ACC112 (cell line): ENCODE measurements around the gene PGAM5.

Experiments
- H2AFZ ChIP-seq: fragments of 200-600 bp; sonication (generic); one replicate; pipeline ENCODE4 v1.6.0; 2017; ENCODE audit warnings: antibody characterized with exemption, low read length; ENCODE audit not compliant: unreplicated experiment
- H3K27ac ChIP-seq: fragments of 200-600 bp; sonication (generic); 2 replicates; pipeline ENCODE4 v1.5.1; 2014; ENCODE audit warnings: low read depth, mild to moderate bottlenecking, antibody characterized with exemption, low read length, moderate library complexity
- H3K27me3 ChIP-seq: fragments of 200-600 bp; sonication (generic); 2 replicates; pipeline ENCODE4 v1.6.1; 2014; ENCODE audit warnings: mild to moderate bottlenecking, antibody characterized with exemption, low read length, moderate library complexity, mixed read lengths; ENCODE audit not compliant: insufficient read depth
- H3K36me3 ChIP-seq: fragments of 200-600 bp; sonication (generic); 2 replicates; pipeline ENCODE4 v1.6.1; 2016; ENCODE audit warnings: mild to moderate bottlenecking, antibody characterized with exemption, low read length, moderate library complexity, mixed read lengths; ENCODE audit not compliant: insufficient read depth
- H3K4me1 ChIP-seq: fragments of 200-600 bp; sonication (generic); one replicate; pipeline ENCODE4 v1.6.1; 2016; ENCODE audit warnings: low read length, mixed read lengths; ENCODE audit not compliant: insufficient read depth, unreplicated experiment, control insufficient read depth
- H3K4me3 ChIP-seq: fragments of 200-600 bp; sonication (generic); 2 replicates; pipeline ENCODE4 v1.5.1; 2014; ENCODE audit warnings: mild to moderate bottlenecking, low read depth, low read length
- H3K79me2 ChIP-seq: fragments of 200-600 bp; sonication (generic); one replicate; pipeline ENCODE4 v1.6.0; 2016; ENCODE audit warnings: low read length; ENCODE audit not compliant: control insufficient read depth, unreplicated experiment, insufficient read depth

PGAM5 gene

DNA sequence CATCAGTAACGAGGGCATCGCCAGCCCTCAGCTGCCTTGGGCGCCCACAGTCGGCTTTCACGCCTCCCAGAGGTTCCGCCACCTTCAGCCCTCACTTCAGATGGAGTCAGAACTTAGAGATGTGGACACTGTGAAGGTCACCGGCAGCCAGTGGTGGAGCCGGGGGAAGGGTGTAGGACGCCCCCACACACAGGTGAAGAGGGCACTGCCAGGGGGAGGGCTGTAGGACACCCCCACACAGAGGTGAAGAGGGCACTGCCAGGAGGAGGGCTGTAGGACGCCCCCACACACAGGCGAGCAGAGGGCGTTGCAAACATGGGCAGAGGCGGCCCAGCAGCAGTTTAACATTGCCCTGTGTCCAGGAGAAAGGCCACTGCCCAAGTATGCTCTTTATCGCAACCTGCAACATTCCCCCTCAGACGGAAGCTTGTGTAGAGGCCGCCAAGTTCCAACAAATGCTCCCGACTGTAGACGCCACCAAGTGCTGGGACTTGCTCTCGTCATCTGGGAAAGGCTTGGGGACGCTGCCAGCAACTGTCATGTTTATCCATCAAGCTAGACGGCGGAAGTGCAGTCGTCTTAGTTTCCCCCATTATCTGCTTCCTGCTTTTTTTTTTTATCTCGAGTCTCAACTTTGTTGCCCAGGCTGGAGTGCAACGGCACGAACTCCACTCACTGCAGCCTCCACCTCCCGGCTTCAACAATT lies 55.9 kb downstream of the PGAM5 start:
- no peak overlapping the region for H3K4me3 ChIP-seq
- no peaks in the 10 kb centered on the region for H3K27me3 ChIP-seq
- H3K79me2 ChIP-seq, result peaks cover 6% of the 10 kb centered on the region
- H3K36me3 ChIP-seq, result peaks cover 5% of the 10 kb centered on the region; the same call in 1 of the 2 replicates
- H2AFZ ChIP-seq, result no peak overlapping the region
- H3K4me1 ChIP-seq, result peaks cover 10% of the 10 kb centered on the region
- peak overlapping the region; percentile 37 for H3K27ac ChIP-seq

DNA sequence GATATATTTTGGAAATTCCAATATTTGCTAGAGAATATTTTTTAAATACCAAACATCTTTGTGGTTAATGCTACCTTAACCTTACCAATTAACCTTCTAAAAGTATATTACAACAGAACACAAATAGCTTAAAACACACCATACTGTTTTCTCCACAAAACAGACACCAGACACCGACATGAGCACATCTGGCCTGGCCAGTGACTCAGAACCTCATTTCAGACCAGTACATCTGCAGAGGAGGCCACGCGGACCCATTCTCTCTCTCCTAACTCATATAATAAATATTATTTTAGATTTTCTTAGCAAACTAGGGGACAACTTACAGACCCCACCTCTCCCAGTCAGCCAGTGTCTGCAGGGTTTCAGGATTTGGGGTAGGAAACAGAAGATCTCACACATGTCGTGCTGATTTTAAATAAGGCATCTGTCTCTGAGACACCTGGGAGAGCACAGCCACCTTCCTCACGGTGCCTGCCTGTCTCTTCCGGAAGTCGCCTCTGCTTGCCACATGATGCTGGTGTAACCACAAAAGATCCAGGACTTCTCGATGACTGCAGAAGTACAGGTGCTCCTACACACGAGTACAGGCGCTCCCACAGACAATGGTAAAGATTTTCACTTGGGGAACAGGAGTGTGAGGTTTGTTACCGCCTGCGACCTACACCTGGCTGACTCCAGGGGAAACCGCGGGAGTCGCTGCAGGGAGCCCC lies 60.6 kb downstream of the PGAM5 start:
- H3K4me1 ChIP-seq, result peaks cover 6% of the 10 kb centered on the region
- H3K27me3 ChIP-seq, result no peaks in the 10 kb centered on the region
- H3K27ac ChIP-seq, result no peak overlapping the region
- H3K36me3 ChIP-seq, result peaks cover 19% of the 10 kb centered on the region; the same call in 1 of the 2 replicates
- no peak overlapping the region for H2AFZ ChIP-seq
- H3K79me2 ChIP-seq, result no peaks in the 10 kb centered on the region
- H3K4me3 ChIP-seq, result no peak overlapping the region
